ENCODE data around the gene PCNX3.

DNA sequence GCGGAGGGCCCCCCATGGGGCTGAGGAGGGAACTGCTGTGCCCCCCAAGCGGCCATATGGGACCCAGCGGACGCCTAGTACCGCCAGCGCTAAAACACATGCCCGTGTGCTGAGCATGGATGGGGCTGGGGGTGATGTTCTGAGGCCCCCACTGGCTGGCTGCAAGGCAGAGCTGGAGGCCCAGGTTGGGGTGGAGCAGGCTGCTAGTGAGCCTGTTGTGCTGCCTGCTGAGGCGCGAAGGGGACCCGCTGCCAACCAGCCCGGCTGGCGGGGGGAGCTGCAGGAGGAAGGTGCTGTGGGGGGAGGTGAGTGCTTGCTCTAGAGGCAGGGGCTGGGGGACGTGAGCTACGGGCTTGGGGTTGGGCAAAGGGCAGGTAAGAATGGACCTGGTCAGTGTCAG, 3.2 kb downstream of the PCNX3 start:
- TF ChIP-seq, protein P1, sequence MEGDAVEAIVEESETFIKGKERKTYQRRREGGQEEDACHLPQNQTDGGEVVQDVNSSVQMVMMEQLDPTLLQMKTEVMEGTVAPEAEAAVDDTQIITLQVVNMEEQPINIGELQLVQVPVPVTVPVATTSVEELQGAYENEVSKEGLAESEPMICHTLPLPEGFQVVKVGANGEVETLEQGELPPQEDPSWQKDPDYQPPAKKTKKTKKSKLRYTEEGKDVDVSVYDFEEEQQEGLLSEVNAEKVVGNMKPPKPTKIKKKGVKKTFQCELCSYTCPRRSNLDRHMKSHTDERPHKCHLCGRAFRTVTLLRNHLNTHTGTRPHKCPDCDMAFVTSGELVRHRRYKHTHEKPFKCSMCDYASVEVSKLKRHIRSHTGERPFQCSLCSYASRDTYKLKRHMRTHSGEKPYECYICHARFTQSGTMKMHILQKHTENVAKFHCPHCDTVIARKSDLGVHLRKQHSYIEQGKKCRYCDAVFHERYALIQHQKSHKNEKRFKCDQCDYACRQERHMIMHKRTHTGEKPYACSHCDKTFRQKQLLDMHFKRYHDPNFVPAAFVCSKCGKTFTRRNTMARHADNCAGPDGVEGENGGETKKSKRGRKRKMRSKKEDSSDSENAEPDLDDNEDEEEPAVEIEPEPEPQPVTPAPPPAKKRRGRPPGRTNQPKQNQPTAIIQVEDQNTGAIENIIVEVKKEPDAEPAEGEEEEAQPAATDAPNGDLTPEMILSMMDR (IDR thresholded peaks at IDR 0.05): no peak
- TF ChIP-seq POLR2A (IDR thresholded peaks at IDR 0.05): no peak

All from Peyer's patch (tissue), 4 donors.